CD14-positive monocyte (primary cell): ENCODE measurements around the gene CDH13. TPM values are rescaled to one million over a fixed set of nuclear protein-coding genes. Genes with fewer than 3 reads are reported as not detected.

Experiments used
- DNase-seq, 3 donors: peaks; one replicate each; pipeline ENCODE4 v3.0.0-alpha.2; 2011 to 2022
- H2AFZ ChIP-seq: 2 replicates; pipeline ENCODE4 v1.6.0; 2012; ENCODE audit warnings: mild to moderate bottlenecking, low read depth, low read length, inconsistent platforms; ENCODE audit not compliant: insufficient read depth, poor library complexity, severe bottlenecking
- H3K27ac ChIP-seq, 2 donors: 1 replicate in 1 of 2; 2 replicates in 1 of 2; pipeline ENCODE4 v1.5.1; 2012 to 2013; ENCODE audit warnings: low read length in 2 of 2, control low read depth in 1 of 2, inconsistent platforms in 1 of 2, low read depth in 1 of 2, mild to moderate bottlenecking in 1 of 2
- H3K27me3 ChIP-seq, 2 donors: one replicate each; pipeline versions ENCODE4 v1.6.0 to v1.6.1; 2011 to 2013; ENCODE audit warnings: low read length in 2 of 2; ENCODE audit not compliant: control insufficient read depth in 2 of 2, insufficient read depth in 2 of 2
- H3K36me3 ChIP-seq, 2 donors: replicated peaks in 1 of 2; 1 replicate in 1 of 2; 2 replicates in 1 of 2; pipeline versions ENCODE4 v1.5.1 to v1.6.1; 2012 to 2013; ENCODE audit warnings: low read length in 2 of 2, control low read depth in 1 of 2, inconsistent platforms in 1 of 2, mild to moderate bottlenecking in 1 of 2; ENCODE audit not compliant: insufficient read depth in 2 of 2, control insufficient read depth in 1 of 2
- H3K4me1 ChIP-seq, 2 donors: 1 replicate in 1 of 2; 2 replicates in 1 of 2; pipeline versions ENCODE4 v1.5.1 to v1.6.1; 2012 to 2013; ENCODE audit warnings: low read length in 2 of 2, control low read depth in 1 of 2, inconsistent platforms in 1 of 2, mild to moderate bottlenecking in 1 of 2, moderate library complexity in 1 of 2; ENCODE audit not compliant: insufficient read depth in 2 of 2, control insufficient read depth in 1 of 2
- H3K4me2 ChIP-seq: replicated peaks from 2 replicates; pipeline ENCODE3; 2012; ENCODE audit warnings: low read length, moderate library complexity, mild to moderate bottlenecking; ENCODE audit not compliant: poor library complexity, severe bottlenecking; ENCODE audit errors: extremely low read depth
- H3K4me3 ChIP-seq, 3 experiments: fragments of 200-600 bp in 1 of 3; sonication (generic) in 1 of 3; replicated peaks in 1 of 3; 1 replicate in 2 of 3; 2 replicates in 1 of 3; pipeline ENCODE4 v1.5.1; 2011 to 2013; ENCODE audit warnings: low read length in 3 of 3, mild to moderate bottlenecking in 3 of 3, control low read depth in 2 of 3, low read depth in 2 of 3, inconsistent platforms in 1 of 3, moderate library complexity in 1 of 3
- H3K79me2 ChIP-seq: 2 replicates; pipeline ENCODE4 v1.6.0; 2012; ENCODE audit warnings: mild to moderate bottlenecking, control low read depth, inconsistent platforms, low read length, moderate library complexity; ENCODE audit not compliant: insufficient read depth
- H3K9ac ChIP-seq: 2 replicates; pipeline ENCODE4 v1.6.0; 2017; ENCODE audit warnings: low read length, mild to moderate bottlenecking; ENCODE audit not compliant: insufficient read depth, poor library complexity, severe bottlenecking
- H3K9me3 ChIP-seq, 2 donors: replicated peaks in 1 of 2; 1 replicate in 1 of 2; 2 replicates in 1 of 2; pipeline versions ENCODE4 v1.5.1 to v1.6.1; 2012 to 2013; ENCODE audit warnings: low read length in 2 of 2, control low read depth in 1 of 2; ENCODE audit not compliant: control insufficient read depth in 1 of 2, insufficient read depth in 1 of 2
- H4K20me1 ChIP-seq: 2 replicates; pipeline ENCODE4 v1.6.0; 2012; ENCODE audit warnings: mild to moderate bottlenecking, low read length, control low read depth, moderate library complexity; ENCODE audit not compliant: insufficient read depth
- H3K27ac Mint-ChIP-seq, 7 donors: one replicate each; pipeline ENCODE4 v1.8.0; 2020; ENCODE audit warnings: mild to moderate bottlenecking in 7 of 7, mixed read lengths in 7 of 7, moderate library complexity in 6 of 7, inconsistent platforms in 2 of 7
- H3K27me3 Mint-ChIP-seq, 3 donors: one replicate each; pipeline ENCODE4 v1.8.0; 2021 to 2022; ENCODE audit warnings: low read depth in 3 of 3, mild to moderate bottlenecking in 3 of 3, mixed read lengths in 3 of 3, moderate library complexity in 3 of 3, inconsistent platforms in 1 of 3
- H3K36me3 Mint-ChIP-seq, 2 donors: one replicate each; pipeline ENCODE4 v1.8.0; 2020; ENCODE audit warnings: mixed read lengths in 2 of 2, inconsistent platforms in 1 of 2, mild to moderate bottlenecking in 1 of 2
- H3K4me1 Mint-ChIP-seq: one replicate; pipeline ENCODE4 v1.8.0; 2020; ENCODE audit warnings: mild to moderate bottlenecking, mixed read lengths
- H3K4me3 Mint-ChIP-seq, 2 donors: one replicate each; pipeline ENCODE4 v1.8.0; 2020; ENCODE audit warnings: mild to moderate bottlenecking in 2 of 2, mixed read lengths in 2 of 2, moderate library complexity in 1 of 2
- H3K9me3 Mint-ChIP-seq, 7 donors: one replicate each; pipeline ENCODE4 v1.8.0; 2020 to 2022; ENCODE audit warnings: mixed read lengths in 7 of 7, mild to moderate bottlenecking in 6 of 7, moderate library complexity in 6 of 7, inconsistent platforms in 2 of 7
- CTCF ChIP-seq: fragments of 200-600 bp; IDR thresholded peaks from one replicate; pipeline ENCODE4 v1.8.0; 2022; ENCODE audit warnings: antibody characterized with exemption, mild to moderate bottlenecking
- WGBS: methylation state at CpG from one replicate; pipeline ENCODE4 v1.1.5; 2013; ENCODE audit warnings: missing lambda C conversion rate; ENCODE audit not compliant: insufficient coverage; 5-methylcytosine and 5-hydroxymethylcytosine counted together
- intact Hi-C, 2 donors: fragments of 100-400 bp; cut with micrococcal nuclease; formaldehyde crosslinking; loops; one replicate each; pipeline versions ENCODE4 v1.15.0 to v1.15.1; 2023
- polyA plus RNA-seq, 3 donors: library from polyadenylated mRNA; depleted of rRNA in 1 of 3; unstranded in 2 of 3; stranded (reverse) in 1 of 3; fragments of 300-500 nt in 2 of 3; fragments of >200 nt in 1 of 3; fragmentation: Illumina TruSeq in 2 of 3; gene quantifications; 1 replicate in 2 of 3; 2 replicates in 1 of 3; pipeline ENCODE4 v1.2.3, GENCODE V29; 2012 to 2021

Gene CDH13
- polyA plus RNA-seq, 3 donors = 0.13 to 0.19 TPM; not detected in 1

- DNase-seq = no peak
- Histone ChIP-seq H3K36me3 (no peaks in the 10 kb centered on the region), H3K27me3 (peaks cover 2 to 3% of the 10 kb centered on the region in 2 donors), H2AFZ (no peak overlapping the region), H3K4me2 (no peak overlapping the region), H3K79me2 (no peaks in the 10 kb centered on the region), H4K20me1 (no peaks in the 10 kb centered on the region), H3K9ac (no peak overlapping the region), H3K4me1 (no peaks in the 10 kb centered on the region), H3K9me3 (no peaks in the 10 kb centered on the region), H3K4me3 (no peak overlapping the region), H3K27ac (no peak overlapping the region)
- Mint-ChIP-seq H3K9me3 (peaks cover 0 to 3% (median 0%) of the 10 kb centered on the region in 7 donors), H3K27me3 (peaks cover 2 to 5% (median 4%) of the 10 kb centered on the region in 3 donors), H3K36me3 (no peaks in the 10 kb centered on the region), H3K27ac (no peak overlapping the region), H3K4me3 (no peak overlapping the region), H3K4me1 (no peaks in the 10 kb centered on the region)
- intact Hi-C loops = no loop called here
- WGBS = 92% methylated on average over 3 of the region's 6 CpGs
- no peak for TF ChIP-seq CTCF
These were observed 1027.0 kb downstream of the CDH13 start for GRCh38 chr16:83653785-83654184.

GRCh38 chr16:83660282-83660681 lies 1033.5 kb downstream of the CDH13 start:
- Histone ChIP-seq H4K20me1 (no peaks in the 10 kb centered on the region), H3K4me1 (no peaks in the 10 kb centered on the region), H3K4me2 (no peak overlapping the region), H3K27me3 (no peaks in the 10 kb centered on the region), H3K4me3 (no peak overlapping the region), H3K9me3 (no peaks in the 10 kb centered on the region), H2AFZ (no peak overlapping the region), H3K79me2 (no peaks in the 10 kb centered on the region), H3K36me3 (no peaks in the 10 kb centered on the region), H3K27ac (no peak overlapping the region), H3K9ac (no peak overlapping the region)
- DNase-seq = no peak
- Mint-ChIP-seq H3K4me1 (no peaks in the 10 kb centered on the region), H3K36me3 (no peaks in the 10 kb centered on the region), H3K27ac (no peak overlapping the region), H3K4me3 (no peak overlapping the region), H3K27me3 (peaks cover 0 to 6% (median 0%) of the 10 kb centered on the region in 3 donors), H3K9me3 (peaks cover 0 to 11% (median 5%) of the 10 kb centered on the region in 7 donors)
- TF ChIP-seq CTCF = no peak
- intact Hi-C loops = no loop called here
- WGBS = 83% methylated on average over 1 of the region's 4 CpGs
